ENCODE measurements around the gene AMOT.

DNA sequence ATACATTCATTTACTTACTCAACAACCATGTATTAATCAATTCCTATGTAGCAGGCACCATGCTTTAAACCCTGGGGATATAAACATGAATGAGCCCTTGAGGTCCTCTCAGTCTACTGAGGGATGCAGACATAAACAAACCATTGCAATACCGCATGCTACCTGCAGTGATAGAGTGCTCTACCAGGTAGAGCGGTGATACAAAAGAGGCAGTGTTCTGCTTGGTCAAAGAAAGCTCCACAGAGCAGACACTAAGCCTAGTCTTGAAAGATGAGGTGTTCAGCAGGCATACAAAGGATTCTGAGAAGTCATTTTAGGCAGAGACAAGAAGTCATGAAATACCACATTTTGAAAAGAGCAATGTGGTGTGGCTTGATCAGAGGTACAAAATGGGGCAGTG is 26.9 kb upstream of the AMOT start:
- no peak for TF ChIP-seq RAD21 (IDR thresholded peaks at IDR 0.05; ENCODE audit: low read depth)
- no peak for TF ChIP-seq EP300 (IDR thresholded peaks at IDR 0.05; ENCODE audit: borderline replicate concordance)
- TF ChIP-seq, protein P1, sequence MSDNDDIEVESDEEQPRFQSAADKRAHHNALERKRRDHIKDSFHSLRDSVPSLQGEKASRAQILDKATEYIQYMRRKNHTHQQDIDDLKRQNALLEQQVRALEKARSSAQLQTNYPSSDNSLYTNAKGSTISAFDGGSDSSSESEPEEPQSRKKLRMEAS (IDR thresholded peaks at IDR 0.05): no peak
- TF ChIP-seq YY1 (IDR thresholded peaks at IDR 0.05; ENCODE audit: low read depth): no peak
- no peak for TF ChIP-seq CREB1 (IDR thresholded peaks at IDR 0.05; ENCODE audit: low read depth)
- no peak for TF ChIP-seq FOXM1 (IDR thresholded peaks at IDR 0.05; ENCODE audit: borderline replicate concordance, low read depth)
- no peak for TF ChIP-seq TAF1 (IDR thresholded peaks at IDR 0.05; ENCODE audit: low read depth)
- TF ChIP-seq CEBPB (IDR thresholded peaks at IDR 0.05): no peak
- TF ChIP-seq, protein P2, sequence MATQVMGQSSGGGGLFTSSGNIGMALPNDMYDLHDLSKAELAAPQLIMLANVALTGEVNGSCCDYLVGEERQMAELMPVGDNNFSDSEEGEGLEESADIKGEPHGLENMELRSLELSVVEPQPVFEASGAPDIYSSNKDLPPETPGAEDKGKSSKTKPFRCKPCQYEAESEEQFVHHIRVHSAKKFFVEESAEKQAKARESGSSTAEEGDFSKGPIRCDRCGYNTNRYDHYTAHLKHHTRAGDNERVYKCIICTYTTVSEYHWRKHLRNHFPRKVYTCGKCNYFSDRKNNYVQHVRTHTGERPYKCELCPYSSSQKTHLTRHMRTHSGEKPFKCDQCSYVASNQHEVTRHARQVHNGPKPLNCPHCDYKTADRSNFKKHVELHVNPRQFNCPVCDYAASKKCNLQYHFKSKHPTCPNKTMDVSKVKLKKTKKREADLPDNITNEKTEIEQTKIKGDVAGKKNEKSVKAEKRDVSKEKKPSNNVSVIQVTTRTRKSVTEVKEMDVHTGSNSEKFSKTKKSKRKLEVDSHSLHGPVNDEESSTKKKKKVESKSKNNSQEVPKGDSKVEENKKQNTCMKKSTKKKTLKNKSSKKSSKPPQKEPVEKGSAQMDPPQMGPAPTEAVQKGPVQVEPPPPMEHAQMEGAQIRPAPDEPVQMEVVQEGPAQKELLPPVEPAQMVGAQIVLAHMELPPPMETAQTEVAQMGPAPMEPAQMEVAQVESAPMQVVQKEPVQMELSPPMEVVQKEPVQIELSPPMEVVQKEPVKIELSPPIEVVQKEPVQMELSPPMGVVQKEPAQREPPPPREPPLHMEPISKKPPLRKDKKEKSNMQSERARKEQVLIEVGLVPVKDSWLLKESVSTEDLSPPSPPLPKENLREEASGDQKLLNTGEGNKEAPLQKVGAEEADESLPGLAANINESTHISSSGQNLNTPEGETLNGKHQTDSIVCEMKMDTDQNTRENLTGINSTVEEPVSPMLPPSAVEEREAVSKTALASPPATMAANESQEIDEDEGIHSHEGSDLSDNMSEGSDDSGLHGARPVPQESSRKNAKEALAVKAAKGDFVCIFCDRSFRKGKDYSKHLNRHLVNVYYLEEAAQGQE (IDR thresholded peaks at IDR 0.05; ENCODE audit: low read depth): no peak
- TF ChIP-seq NFIC (IDR thresholded peaks at IDR 0.05): no peak
- TF ChIP-seq TCF12 (IDR thresholded peaks at IDR 0.05; ENCODE audit: low read depth): no peak
- no peak for TF ChIP-seq EGR1 (IDR thresholded peaks at IDR 0.05)
